Fibroblast of villous mesenchyme (primary cell): ENCODE data around the gene DPH7. TPM values are rescaled to one million over a fixed set of nuclear protein-coding genes. Genes with fewer than 3 reads are reported as not detected.

Experiments used
- DNase-seq: peaks from one replicate; pipeline ENCODE4 v3.0.0-alpha.2; 2010; ENCODE audit warnings: low read depth
- H3K4me3 ChIP-seq: 2 replicates; pipeline ENCODE4 v1.5.1; 2011; ENCODE audit warnings: low read depth, mild to moderate bottlenecking, low read length
- CTCF ChIP-seq: IDR thresholded peaks from 2 replicates; pipeline ENCODE4 v1.5.1; 2012; ENCODE audit warnings: low read depth, mild to moderate bottlenecking, low read length; ENCODE audit not compliant: insufficient read depth
- total RNA-seq: library from RNA; depleted of rRNA; stranded (reverse); fragments of >200 nt; gene quantifications from 2 replicates; pipeline ENCODE4 v1.2.3, GENCODE V29; 2012

Gene DPH7
- total RNA-seq, 1 donor = 22.0 TPM

- H3K4me3 ChIP-seq = no peak overlapping the region
- no peak for TF ChIP-seq CTCF
- DNase-seq = no peak
Measured at GRCh38 chr9:137506274-137506673, 72.5 kb downstream of the DPH7 start.

GRCh38 chr9:137505421-137506140 lies 73.1 kb downstream of the DPH7 start:
- DNase-seq = no peak
- H3K4me3 ChIP-seq = no peak overlapping the region
- TF ChIP-seq CTCF = no peak

Other genes starting within 250 kb of the DPH7 start
- gene EXD3, start 155.8 kb downstream of the DPH7 start, total RNA-seq = 7.3 and 8.1 TPM in 2 replicates
- 0.32 TPM in 1 of 2 replicates, not detected in the other for gene NOXA1, start 155.5 kb downstream of the DPH7 start, total RNA-seq
- under 0.01 TPM in 1 of 2 replicates, not detected in the other for gene ENTPD8, start 137.6 kb downstream of the DPH7 start, total RNA-seq
- gene NSMF, start 119.6 kb downstream of the DPH7 start, total RNA-seq = 22.0 and 22.9 TPM in 2 replicates
- 0.64 and 1.3 TPM in 2 replicates for gene PNPLA7, start 28.5 kb downstream of the DPH7 start, total RNA-seq
- 41.5 and 58.0 TPM in 2 replicates for gene MRPL41, start 27.0 kb downstream of the DPH7 start, total RNA-seq
- 18.0 and 18.6 TPM in 2 replicates for gene ZMYND19, start 11.6 kb upstream of the DPH7 start, total RNA-seq
- 12.5 and 15.1 TPM in 2 replicates for gene ARRDC1, start 26.8 kb upstream of the DPH7 start, total RNA-seq
- gene EHMT1, start 40.1 kb upstream of the DPH7 start, total RNA-seq = 41.9 and 43.6 TPM in 2 replicates